T-helper 9 cell (primary cell): ENCODE measurements around the gene OAS1.

Experiments
- DNase-seq: peaks from one replicate; pipeline ENCODE4 v3.0.0-alpha.2; 2020

OAS1 gene

GRCh38 chr12:112967858-112968257 is 61.1 kb downstream of the OAS1 start:
- no peak for DNase-seq
